ENCODE data around the gene FCAMR. TPM values are rescaled to one million over a fixed set of nuclear protein-coding genes. Genes with fewer than 3 reads are reported as not detected.

Gene FCAMR
- total RNA-seq, 1 experiment from 2014 or later: not detected

GRCh38 chr1:206933333-206933945 is 36.8 kb downstream of the FCAMR start:
- Mint-ChIP-seq H3K4me3 (no peak overlapping the region), H3K27ac (no peak overlapping the region), H3K9me3 (no peaks in the 10 kb centered on the region), H3K4me1 (peaks cover 2% of the 10 kb centered on the region; the same call in 1 of the 2 replicates), H3K27me3 (ENCODE audit: low read depth) (no peaks in the 10 kb centered on the region; the same call in 1 of the 2 replicates), H3K36me3 (no peaks in the 10 kb centered on the region)
- POLR2A ChIA-PET: no interaction called here
- peak; percentile 63 for ATAC-seq
- CTCF ChIA-PET: interaction anchor here (0.8 to 4.1 kb wide), 11 partner anchors 8 to 302 kb away, joined by 3 to 53 read pairs (median 9); partner anchors contain the start of gene FCMR
- TF ChIP-seq, protein P1, sequence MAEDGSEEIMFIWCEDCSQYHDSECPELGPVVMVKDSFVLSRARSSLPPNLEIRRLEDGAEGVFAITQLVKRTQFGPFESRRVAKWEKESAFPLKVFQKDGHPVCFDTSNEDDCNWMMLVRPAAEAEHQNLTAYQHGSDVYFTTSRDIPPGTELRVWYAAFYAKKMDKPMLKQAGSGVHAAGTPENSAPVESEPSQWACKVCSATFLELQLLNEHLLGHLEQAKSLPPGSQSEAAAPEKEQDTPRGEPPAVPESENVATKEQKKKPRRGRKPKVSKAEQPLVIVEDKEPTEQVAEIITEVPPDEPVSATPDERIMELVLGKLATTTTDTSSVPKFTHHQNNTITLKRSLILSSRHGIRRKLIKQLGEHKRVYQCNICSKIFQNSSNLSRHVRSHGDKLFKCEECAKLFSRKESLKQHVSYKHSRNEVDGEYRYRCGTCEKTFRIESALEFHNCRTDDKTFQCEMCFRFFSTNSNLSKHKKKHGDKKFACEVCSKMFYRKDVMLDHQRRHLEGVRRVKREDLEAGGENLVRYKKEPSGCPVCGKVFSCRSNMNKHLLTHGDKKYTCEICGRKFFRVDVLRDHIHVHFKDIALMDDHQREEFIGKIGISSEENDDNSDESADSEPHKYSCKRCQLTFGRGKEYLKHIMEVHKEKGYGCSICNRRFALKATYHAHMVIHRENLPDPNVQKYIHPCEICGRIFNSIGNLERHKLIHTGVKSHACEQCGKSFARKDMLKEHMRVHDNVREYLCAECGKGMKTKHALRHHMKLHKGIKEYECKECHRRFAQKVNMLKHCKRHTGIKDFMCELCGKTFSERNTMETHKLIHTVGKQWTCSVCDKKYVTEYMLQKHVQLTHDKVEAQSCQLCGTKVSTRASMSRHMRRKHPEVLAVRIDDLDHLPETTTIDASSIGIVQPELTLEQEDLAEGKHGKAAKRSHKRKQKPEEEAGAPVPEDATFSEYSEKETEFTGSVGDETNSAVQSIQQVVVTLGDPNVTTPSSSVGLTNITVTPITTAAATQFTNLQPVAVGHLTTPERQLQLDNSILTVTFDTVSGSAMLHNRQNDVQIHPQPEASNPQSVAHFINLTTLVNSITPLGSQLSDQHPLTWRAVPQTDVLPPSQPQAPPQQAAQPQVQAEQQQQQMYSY (CRISPR knock-in tag; IDR thresholded peaks at IDR 0.05): no peak
- TF ChIP-seq, protein P2, sequence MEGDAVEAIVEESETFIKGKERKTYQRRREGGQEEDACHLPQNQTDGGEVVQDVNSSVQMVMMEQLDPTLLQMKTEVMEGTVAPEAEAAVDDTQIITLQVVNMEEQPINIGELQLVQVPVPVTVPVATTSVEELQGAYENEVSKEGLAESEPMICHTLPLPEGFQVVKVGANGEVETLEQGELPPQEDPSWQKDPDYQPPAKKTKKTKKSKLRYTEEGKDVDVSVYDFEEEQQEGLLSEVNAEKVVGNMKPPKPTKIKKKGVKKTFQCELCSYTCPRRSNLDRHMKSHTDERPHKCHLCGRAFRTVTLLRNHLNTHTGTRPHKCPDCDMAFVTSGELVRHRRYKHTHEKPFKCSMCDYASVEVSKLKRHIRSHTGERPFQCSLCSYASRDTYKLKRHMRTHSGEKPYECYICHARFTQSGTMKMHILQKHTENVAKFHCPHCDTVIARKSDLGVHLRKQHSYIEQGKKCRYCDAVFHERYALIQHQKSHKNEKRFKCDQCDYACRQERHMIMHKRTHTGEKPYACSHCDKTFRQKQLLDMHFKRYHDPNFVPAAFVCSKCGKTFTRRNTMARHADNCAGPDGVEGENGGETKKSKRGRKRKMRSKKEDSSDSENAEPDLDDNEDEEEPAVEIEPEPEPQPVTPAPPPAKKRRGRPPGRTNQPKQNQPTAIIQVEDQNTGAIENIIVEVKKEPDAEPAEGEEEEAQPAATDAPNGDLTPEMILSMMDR (IDR thresholded peaks at IDR 0.05): peak; percentile 64
- peak; percentile 85 for DNase-seq (ENCODE audit: low spot score)

- Mint-ChIP-seq H3K36me3 (no peaks in the 10 kb centered on the region), H3K27ac (no peak overlapping the region), H3K27me3 (ENCODE audit: low read depth) (no peaks in the 10 kb centered on the region; the same call in 1 of the 2 replicates), H3K4me3 (no peak overlapping the region), H3K4me1 (peaks cover 2% of the 10 kb centered on the region; the same call in 1 of the 2 replicates), H3K9me3 (no peaks in the 10 kb centered on the region)
- ChIA-PET CTCF (interaction anchor here (0.8 to 4.1 kb wide), 19 partner anchors 10 to 376 kb away, joined by 3 to 53 read pairs (median 4); partner anchors contain the start of genes DYRK3, FCMR and PIGR), POLR2A (no interaction called here)
- DNase-seq (ENCODE audit: low spot score) (no peak), ATAC-seq (no peak)
- TF ChIP-seq ZNF121 (CRISPR knock-in tag; IDR thresholded peaks at IDR 0.05): no peak
- no peak for TF ChIP-seq KAT7 (CRISPR knock-in tag; IDR thresholded peaks at IDR 0.05; ENCODE audit: borderline replicate concordance)
- TF ChIP-seq, protein P3, sequence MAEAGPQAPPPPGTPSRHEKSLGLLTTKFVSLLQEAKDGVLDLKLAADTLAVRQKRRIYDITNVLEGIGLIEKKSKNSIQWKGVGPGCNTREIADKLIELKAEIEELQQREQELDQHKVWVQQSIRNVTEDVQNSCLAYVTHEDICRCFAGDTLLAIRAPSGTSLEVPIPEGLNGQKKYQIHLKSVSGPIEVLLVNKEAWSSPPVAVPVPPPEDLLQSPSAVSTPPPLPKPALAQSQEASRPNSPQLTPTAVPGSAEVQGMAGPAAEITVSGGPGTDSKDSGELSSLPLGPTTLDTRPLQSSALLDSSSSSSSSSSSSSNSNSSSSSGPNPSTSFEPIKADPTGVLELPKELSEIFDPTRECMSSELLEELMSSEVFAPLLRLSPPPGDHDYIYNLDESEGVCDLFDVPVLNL (CRISPR knock-in tag; IDR thresholded peaks at IDR 0.05; ENCODE audit: borderline replicate concordance, low read depth): no peak
- TF ChIP-seq, protein P4, sequence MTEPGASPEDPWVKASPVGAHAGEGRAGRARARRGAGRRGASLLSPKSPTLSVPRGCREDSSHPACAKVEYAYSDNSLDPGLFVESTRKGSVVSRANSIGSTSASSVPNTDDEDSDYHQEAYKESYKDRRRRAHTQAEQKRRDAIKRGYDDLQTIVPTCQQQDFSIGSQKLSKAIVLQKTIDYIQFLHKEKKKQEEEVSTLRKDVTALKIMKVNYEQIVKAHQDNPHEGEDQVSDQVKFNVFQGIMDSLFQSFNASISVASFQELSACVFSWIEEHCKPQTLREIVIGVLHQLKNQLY (CRISPR knock-in tag; IDR thresholded peaks at IDR 0.05): no peak
- TF ChIP-seq, protein P5, sequence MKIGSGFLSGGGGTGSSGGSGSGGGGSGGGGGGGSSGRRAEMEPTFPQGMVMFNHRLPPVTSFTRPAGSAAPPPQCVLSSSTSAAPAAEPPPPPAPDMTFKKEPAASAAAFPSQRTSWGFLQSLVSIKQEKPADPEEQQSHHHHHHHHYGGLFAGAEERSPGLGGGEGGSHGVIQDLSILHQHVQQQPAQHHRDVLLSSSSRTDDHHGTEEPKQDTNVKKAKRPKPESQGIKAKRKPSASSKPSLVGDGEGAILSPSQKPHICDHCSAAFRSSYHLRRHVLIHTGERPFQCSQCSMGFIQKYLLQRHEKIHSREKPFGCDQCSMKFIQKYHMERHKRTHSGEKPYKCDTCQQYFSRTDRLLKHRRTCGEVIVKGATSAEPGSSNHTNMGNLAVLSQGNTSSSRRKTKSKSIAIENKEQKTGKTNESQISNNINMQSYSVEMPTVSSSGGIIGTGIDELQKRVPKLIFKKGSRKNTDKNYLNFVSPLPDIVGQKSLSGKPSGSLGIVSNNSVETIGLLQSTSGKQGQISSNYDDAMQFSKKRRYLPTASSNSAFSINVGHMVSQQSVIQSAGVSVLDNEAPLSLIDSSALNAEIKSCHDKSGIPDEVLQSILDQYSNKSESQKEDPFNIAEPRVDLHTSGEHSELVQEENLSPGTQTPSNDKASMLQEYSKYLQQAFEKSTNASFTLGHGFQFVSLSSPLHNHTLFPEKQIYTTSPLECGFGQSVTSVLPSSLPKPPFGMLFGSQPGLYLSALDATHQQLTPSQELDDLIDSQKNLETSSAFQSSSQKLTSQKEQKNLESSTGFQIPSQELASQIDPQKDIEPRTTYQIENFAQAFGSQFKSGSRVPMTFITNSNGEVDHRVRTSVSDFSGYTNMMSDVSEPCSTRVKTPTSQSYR (CRISPR knock-in tag; IDR thresholded peaks at IDR 0.05): no peak
- TF ChIP-seq SP1 (CRISPR knock-in tag; conservative IDR thresholded peaks at IDR 0.05): no peak
- TF ChIP-seq SMAD4 (CRISPR knock-in tag; IDR thresholded peaks at IDR 0.05): no peak
- TF ChIP-seq, protein P2 (IDR thresholded peaks at IDR 0.05): no peak
- TF ChIP-seq ZSCAN18 (CRISPR knock-in tag; IDR thresholded peaks at IDR 0.05): no peak
- TF ChIP-seq AR (CRISPR knock-in tag; IDR thresholded peaks at IDR 0.05): no peak
- no peak for TF ChIP-seq SMAD3 (CRISPR knock-in tag; IDR thresholded peaks at IDR 0.05; ENCODE audit: borderline replicate concordance)
- TF ChIP-seq ZMAT4 (CRISPR knock-in tag; IDR thresholded peaks at IDR 0.05): no peak
Observed at GRCh38 chr1:206932177-206932576, 38.1 kb downstream of the FCAMR start.

Data from WTC11 (cell line).